ENCODE data around the gene CPSF4L.

DNA sequence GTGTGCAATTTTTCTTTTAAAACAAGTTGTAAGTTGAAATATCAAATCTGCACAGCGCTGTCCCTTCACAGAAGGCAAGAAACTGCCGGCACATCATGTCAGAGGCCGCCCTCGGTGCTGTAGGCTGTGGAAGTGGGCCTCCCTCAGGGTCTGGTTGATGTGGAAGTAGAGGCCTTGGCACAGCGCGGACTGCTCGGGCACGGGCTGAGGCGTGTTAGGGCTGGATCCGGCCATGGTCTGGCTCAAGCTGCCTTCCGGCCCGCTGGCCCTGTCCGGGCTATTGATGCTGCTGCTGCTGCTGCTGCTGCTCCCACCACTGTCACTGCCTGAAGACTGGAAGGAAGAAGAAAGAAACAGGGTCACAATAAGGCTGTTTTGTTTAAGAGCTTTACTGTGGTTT, 52.2 kb downstream of the CPSF4L start:
- TF ChIP-seq POLR2A (IDR thresholded peaks at IDR 0.05; ENCODE audit: low read length) (no peak), GATA1 (IDR thresholded peaks at IDR 0.05; ENCODE audit: low read depth, low read length) (no peak)
